ENCODE measurements around the gene IRX6.

DNA sequence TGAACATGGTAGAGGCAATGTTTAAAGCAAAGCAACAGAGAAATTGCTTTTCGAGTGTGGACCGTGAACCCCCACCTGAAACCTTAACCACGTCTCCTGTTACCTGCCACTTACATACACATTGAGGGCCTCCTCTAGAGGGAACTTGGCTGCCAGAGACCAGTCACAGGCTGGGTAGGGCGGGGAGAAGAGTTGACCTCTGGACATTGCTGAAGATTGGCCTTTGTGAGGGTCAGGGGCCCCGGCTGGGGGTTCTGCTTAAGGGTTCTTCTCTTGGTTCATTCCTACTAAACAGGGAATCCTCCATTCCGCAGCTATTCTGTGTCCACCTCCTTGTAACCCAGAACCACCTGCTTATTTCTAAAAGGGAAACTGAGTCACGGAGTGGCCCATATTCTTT lies 53.8 kb downstream of the IRX6 start:
- TF ChIP-seq, protein P1, sequence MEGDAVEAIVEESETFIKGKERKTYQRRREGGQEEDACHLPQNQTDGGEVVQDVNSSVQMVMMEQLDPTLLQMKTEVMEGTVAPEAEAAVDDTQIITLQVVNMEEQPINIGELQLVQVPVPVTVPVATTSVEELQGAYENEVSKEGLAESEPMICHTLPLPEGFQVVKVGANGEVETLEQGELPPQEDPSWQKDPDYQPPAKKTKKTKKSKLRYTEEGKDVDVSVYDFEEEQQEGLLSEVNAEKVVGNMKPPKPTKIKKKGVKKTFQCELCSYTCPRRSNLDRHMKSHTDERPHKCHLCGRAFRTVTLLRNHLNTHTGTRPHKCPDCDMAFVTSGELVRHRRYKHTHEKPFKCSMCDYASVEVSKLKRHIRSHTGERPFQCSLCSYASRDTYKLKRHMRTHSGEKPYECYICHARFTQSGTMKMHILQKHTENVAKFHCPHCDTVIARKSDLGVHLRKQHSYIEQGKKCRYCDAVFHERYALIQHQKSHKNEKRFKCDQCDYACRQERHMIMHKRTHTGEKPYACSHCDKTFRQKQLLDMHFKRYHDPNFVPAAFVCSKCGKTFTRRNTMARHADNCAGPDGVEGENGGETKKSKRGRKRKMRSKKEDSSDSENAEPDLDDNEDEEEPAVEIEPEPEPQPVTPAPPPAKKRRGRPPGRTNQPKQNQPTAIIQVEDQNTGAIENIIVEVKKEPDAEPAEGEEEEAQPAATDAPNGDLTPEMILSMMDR (IDR thresholded peaks at IDR 0.05): no peak
- TF ChIP-seq POLR2A (IDR thresholded peaks at IDR 0.05): no peak
- no peak for TF ChIP-seq EP300 (IDR thresholded peaks at IDR 0.05)
- no peak for TF ChIP-seq POLR2AphosphoS5 (IDR thresholded peaks at IDR 0.05)

Data from stomach (tissue), 4 donors.